ENCODE results near the gene PLEKHA7. TPM values are rescaled to one million over a fixed set of nuclear protein-coding genes. Genes with fewer than 3 reads are reported as not detected.
A peak's percentile ranks its signal among the peaks of the same experiment; 100 is the strongest.

Gene PLEKHA7
- total and polyA plus RNA-seq, 7 donors: 0.74 to 2.6 (median 1.2) TPM

DNA sequence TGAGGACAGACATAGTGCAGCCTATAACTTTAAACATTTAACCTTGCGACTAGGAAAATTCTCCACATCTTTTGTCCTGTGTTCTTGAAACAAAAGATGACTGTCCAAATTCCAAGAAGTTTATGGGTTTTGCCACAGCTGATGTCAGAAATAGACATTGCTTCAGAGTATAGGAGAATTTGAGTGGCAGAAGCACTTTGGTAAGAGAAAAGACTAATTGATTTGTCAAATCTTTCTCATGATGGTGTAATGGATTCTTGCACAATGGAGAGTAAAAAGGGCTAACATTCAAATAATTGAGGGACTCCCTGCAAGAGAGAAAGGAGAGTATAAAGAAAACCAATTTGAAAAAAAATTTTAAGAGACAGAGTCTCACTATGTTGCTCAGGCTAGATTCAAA is 250.5 kb downstream of the PLEKHA7 start:
- ATAC-seq: no peak
- intact Hi-C loops (cut with DNase I): no loop called here
- Histone ChIP-seq H3K27me3 (ENCODE audit: insufficient read depth in 3 of 3, low read length in 2 of 3) (no peaks in the 10 kb centered on the region), H3K9me3 (no peaks in the 10 kb centered on the region), H3K4me1 (no peaks in the 10 kb centered on the region), H3K27ac (no peak overlapping the region), H3K36me3 (ENCODE audit: insufficient read depth in 1 of 2, low read depth in 1 of 2) (peaks cover 0 to 1% of the 10 kb centered on the region in 2 donors), H3K4me3 (no peak overlapping the region)
- TF ChIP-seq, protein P1, sequence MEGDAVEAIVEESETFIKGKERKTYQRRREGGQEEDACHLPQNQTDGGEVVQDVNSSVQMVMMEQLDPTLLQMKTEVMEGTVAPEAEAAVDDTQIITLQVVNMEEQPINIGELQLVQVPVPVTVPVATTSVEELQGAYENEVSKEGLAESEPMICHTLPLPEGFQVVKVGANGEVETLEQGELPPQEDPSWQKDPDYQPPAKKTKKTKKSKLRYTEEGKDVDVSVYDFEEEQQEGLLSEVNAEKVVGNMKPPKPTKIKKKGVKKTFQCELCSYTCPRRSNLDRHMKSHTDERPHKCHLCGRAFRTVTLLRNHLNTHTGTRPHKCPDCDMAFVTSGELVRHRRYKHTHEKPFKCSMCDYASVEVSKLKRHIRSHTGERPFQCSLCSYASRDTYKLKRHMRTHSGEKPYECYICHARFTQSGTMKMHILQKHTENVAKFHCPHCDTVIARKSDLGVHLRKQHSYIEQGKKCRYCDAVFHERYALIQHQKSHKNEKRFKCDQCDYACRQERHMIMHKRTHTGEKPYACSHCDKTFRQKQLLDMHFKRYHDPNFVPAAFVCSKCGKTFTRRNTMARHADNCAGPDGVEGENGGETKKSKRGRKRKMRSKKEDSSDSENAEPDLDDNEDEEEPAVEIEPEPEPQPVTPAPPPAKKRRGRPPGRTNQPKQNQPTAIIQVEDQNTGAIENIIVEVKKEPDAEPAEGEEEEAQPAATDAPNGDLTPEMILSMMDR (IDR thresholded peaks at IDR 0.05): no peak
- DNase-seq: no peak
- WGBS, 3 donors: 79 to 93% (median 86%) methylated on average over 1 of the region's 1 CpG

DNA sequence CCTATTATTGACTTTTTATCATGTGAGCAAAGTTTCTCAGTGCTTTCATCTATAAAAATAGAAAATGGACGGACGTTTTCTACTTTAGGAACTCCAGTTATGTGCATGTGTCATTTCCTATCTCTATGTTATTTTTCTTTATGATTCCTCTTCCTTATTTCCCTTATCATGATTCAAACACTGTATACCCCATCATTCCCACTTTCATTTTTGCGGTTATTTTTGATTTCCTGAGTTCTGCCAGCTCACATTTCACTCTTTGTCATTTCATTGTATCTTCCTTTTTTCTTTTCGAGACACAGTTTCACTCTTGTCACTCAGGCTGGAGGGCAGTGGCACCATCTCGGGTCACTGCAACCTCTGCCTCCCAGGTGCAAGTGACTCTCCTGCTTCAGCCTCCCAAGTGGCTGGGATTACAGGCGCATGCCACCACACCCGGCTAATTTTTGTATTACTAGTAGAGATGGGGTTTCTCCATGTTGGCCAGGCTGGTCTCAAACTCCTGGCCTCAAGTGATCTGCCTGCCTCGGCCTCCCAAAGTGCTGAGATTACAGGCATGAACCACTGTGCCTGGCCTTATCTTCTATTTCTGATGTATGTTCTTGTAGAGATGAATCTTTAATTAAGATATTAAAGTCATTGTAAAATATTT is 254.2 kb downstream of the PLEKHA7 start:
- WGBS, 3 donors: 65 to 68% (median 66%) methylated on average over 8 of the region's 8 CpGs
- Histone ChIP-seq H3K27ac (peak overlapping the region; percentile 14), H3K36me3 (ENCODE audit: insufficient read depth in 1 of 2, low read depth in 1 of 2) (peaks cover 7 to 39% of the 10 kb centered on the region in 2 donors), H3K9me3 (no peaks in the 10 kb centered on the region), H3K27me3 (ENCODE audit: insufficient read depth in 3 of 3, low read length in 2 of 3) (no peaks in the 10 kb centered on the region), H3K4me3 (no peak overlapping the region), H3K4me1 (no peaks in the 10 kb centered on the region)
- DNase-seq: no peak
- ATAC-seq: no peak
- intact Hi-C loops (cut with DNase I): no loop called here
- TF ChIP-seq, protein P1 (IDR thresholded peaks at IDR 0.05): no peak

DNA sequence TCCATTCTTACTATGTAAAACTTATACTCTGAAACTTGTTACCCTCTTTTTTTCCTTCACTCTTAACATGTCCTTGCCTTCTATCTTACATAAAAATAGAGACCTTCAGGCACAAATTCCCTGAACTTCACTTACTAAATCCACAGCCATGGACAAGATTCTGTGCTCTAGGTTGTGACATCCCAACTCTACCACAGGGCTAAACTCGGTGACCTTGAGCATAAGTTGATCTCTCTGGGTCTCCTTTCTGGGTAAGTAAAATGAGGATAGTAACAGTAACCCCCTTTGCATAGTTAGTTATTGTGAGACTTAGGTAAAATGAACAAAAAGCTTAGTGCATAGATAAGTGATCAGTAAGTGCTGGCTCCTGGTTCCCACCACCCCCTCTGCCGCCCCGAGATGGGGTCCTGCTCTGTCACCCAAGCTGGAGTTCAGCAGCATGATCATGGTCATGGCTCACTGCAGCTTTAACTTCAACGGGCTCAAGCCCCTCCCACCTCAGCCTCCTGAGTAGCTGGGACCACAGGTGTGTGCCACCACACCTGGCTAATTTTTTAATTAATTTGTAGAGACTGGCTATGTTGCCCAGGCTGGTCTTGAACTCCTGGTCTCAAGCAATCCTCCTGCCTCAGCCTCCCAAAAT is 255.7 kb downstream of the PLEKHA7 start:
- peak in 1 of 4 donors; percentile 14 for ATAC-seq
- WGBS, 3 donors: 91 to 95% (median 94%) methylated on average over 4 of the region's 4 CpGs
- no peak for DNase-seq
- Histone ChIP-seq H3K4me3 (no peak overlapping the region), H3K27ac (no peak overlapping the region), H3K9me3 (no peaks in the 10 kb centered on the region), H3K27me3 (ENCODE audit: insufficient read depth in 3 of 3, low read length in 2 of 3) (no peaks in the 10 kb centered on the region), H3K36me3 (ENCODE audit: insufficient read depth in 1 of 2, low read depth in 1 of 2) (peaks cover 12 to 54% of the 10 kb centered on the region in 2 donors), H3K4me1 (no peaks in the 10 kb centered on the region)
- TF ChIP-seq, protein P1 (IDR thresholded peaks at IDR 0.05): no peak
- intact Hi-C loops (cut with DNase I): no loop called here

DNA sequence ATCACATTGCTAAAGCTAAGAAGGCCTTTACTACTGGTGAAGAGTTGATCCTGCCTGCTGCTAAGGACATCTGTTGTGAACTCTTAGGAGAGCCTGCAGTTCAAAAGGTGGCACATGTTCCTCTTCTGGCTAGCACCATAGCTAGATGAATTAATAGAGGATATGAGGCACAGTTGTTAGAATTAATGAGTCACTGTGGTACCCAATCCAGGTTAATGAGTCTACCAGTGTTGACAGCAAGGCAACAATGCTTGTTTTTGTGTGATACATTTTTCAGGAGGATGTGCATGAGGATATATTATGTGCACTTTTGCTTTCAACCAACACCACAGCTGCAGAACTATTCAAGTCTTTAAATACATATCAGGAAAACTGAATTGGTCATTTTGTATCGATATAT is 263.8 kb downstream of the PLEKHA7 start:
- TF ChIP-seq, protein P1 (IDR thresholded peaks at IDR 0.05): no peak
- H3K4me3 ChIP-seq: no peak overlapping the region
- DNase-seq (no peak), ATAC-seq (peak in 2 of 4 donors; percentile 31 to 42)
- 0 to 90% (median 41%) methylated on average over 1 of the region's 1 CpG for WGBS, 3 donors
- intact Hi-C loops (cut with DNase I): no loop called here
- H3K36me3 ChIP-seq (ENCODE audit: insufficient read depth in 1 of 2, low read depth in 1 of 2): peaks cover 18 to 93% of the 10 kb centered on the region in 2 donors
- H3K27me3 ChIP-seq (ENCODE audit: insufficient read depth in 3 of 3, low read length in 2 of 3): no peaks in the 10 kb centered on the region
- H3K4me1 ChIP-seq: peaks cover 22% of the 10 kb centered on the region
- H3K9me3 ChIP-seq: no peaks in the 10 kb centered on the region
- no peak overlapping the region for H3K27ac ChIP-seq
